K562 (cell line): ENCODE data around the gene TMEM144. TPM values are rescaled to one million over a fixed set of nuclear protein-coding genes. Genes with fewer than 3 reads are reported as not detected.

Experiments used
- CREB1 ChIP-seq, 2 experiments: sonication (generic) in 1 of 2; formaldehyde crosslinking in 1 of 2; IDR thresholded peaks; 2 replicates each; pipeline versions ENCODE4 v1.6.1 to v1.8.0; 2012 to 2022; ENCODE audit warnings: inconsistent platforms in 1 of 2, mild to moderate bottlenecking in 1 of 2, missing genetic modification reagents in 1 of 2, moderate library complexity in 1 of 2
- DDX20 ChIP-seq: fragments of 450-650 bp; IDR thresholded peaks from 2 replicates; pipeline ENCODE4 v1.6.1; 2016; ENCODE audit warnings: missing genetic modification characterization, low read depth, mild to moderate bottlenecking, missing compliant biosample characterization, moderate library complexity
- E2F8 ChIP-seq: fragments of 450-650 bp; IDR thresholded peaks from 2 replicates; pipeline ENCODE4 v1.7.1; 2018; ENCODE audit warnings: mild to moderate bottlenecking, low read depth; ENCODE audit not compliant: partially characterized antibody
- ELF2 ChIP-seq: fragments of 250-450 bp; sonication (Bioruptor Pico); IDR thresholded peaks from 2 replicates; pipeline ENCODE4 v1.5.0; 2021; ENCODE audit warnings: mild to moderate bottlenecking
- HDGF ChIP-seq: fragments of 450-650 bp; IDR thresholded peaks from 2 replicates; pipeline ENCODE4 v1.6.1; 2016
- IFI16 ChIP-seq: fragments of 250-450 bp; sonication (Bioruptor Pico); IDR thresholded peaks from 2 replicates; pipeline ENCODE4 v2.1.2; 2022; ENCODE audit warnings: mild to moderate bottlenecking, inconsistent platforms
- KLF6 ChIP-seq: fragments of 250-450 bp; sonication (Bioruptor Pico); IDR thresholded peaks from 2 replicates; pipeline ENCODE4 v1.4.0; 2020; ENCODE audit warnings: mild to moderate bottlenecking, moderate library complexity, borderline replicate concordance
- NKRF ChIP-seq: fragments of 450-650 bp; IDR thresholded peaks from 2 replicates; pipeline ENCODE4 v1.6.1; 2016; ENCODE audit warnings: borderline replicate concordance
- PRMT5 ChIP-seq: sonication (generic); formaldehyde crosslinking; IDR thresholded peaks from 2 replicates; pipeline ENCODE4 v1.5.0; 2020; ENCODE audit warnings: missing genetic modification reagents
- PYGO2 ChIP-seq: fragments of 450-650 bp; IDR thresholded peaks from 2 replicates; pipeline ENCODE4 v1.6.1; 2016; ENCODE audit warnings: mild to moderate bottlenecking, missing genetic modification characterization, moderate library complexity, missing compliant biosample characterization
- RFX1 ChIP-seq: fragments of 450-650 bp; IDR thresholded peaks from 2 replicates; pipeline ENCODE4 v1.6.1; 2016; ENCODE audit warnings: mild to moderate bottlenecking, moderate library complexity
- TCF7 ChIP-seq: sonication (generic); IDR thresholded peaks from 2 replicates; pipeline ENCODE4 v1.6.1; 2016; ENCODE audit warnings: antibody characterized with exemption, borderline replicate concordance
- TFAM ChIP-seq: fragments of 250-450 bp; sonication (Bioruptor Pico); conservative IDR thresholded peaks from 2 replicates; pipeline ENCODE4 v1.5.0; 2021; ENCODE audit warnings: mild to moderate bottlenecking, moderate library complexity
- TFE3 ChIP-seq: fragments of 450-650 bp; formaldehyde crosslinking; IDR thresholded peaks from 2 replicates; pipeline ENCODE4 v1.4.0; 2020; ENCODE audit warnings: mild to moderate bottlenecking, mixed read lengths
- TRIM25 ChIP-seq: fragments of 450-650 bp; IDR thresholded peaks from 2 replicates; pipeline ENCODE4 v1.7.0; 2016; ENCODE audit warnings: borderline replicate concordance
- ZNF449 ChIP-seq: fragments of 250-450 bp; sonication (Bioruptor Pico); IDR thresholded peaks from 2 replicates; pipeline ENCODE4 v1.8.0; 2022; ENCODE audit warnings: moderate library complexity, mild to moderate bottlenecking, inconsistent platforms
- ZNF764 ChIP-seq: fragments of 250-450 bp; sonication (Bioruptor Pico); IDR thresholded peaks from 2 replicates; pipeline ENCODE4 v1.4.0; 2020; ENCODE audit warnings: low read depth, mild to moderate bottlenecking, moderate library complexity
- polyA plus RNA-seq, 8 experiments: library from polyadenylated mRNA; depleted of rRNA in 4 of 8; stranded (reverse) in 5 of 8; unstranded in 3 of 8; fragments of >200 nt; fragmentation: Nextera tagmentation in 2 of 8; fragmentation: Illumina TruSeq in 1 of 8; extraction: Ambion mirVana in 2 of 8; extraction: Trizol in 1 of 8; gene quantifications; 2 replicates each; pipeline versions ENCODE4 v1.2.1 to v1.2.3, GENCODE V29; 2011 to 2014; ENCODE audit warnings: inconsistent platforms in 1 of 8, missing spikeins in 1 of 8
- total RNA-seq, 7 experiments: library from RNA; depleted of rRNA in 6 of 7; stranded (reverse); fragments of >200 nt in 6 of 7; fragmentation: Illumina TruSeq in 2 of 7; extraction: Trizol in 2 of 7; gene quantifications; 2 replicates each; pipeline versions ENCODE4 v1.2.1 to v1.2.3, GENCODE V29; 2011 to 2021; ENCODE audit warnings: low replicate concordance in 1 of 7

Gene TMEM144
- total and polyA plus RNA-seq, 9 of the 15 experiments (the other 6 are each of a cell fraction or from before 2014, with no cell fraction given), result 4.0 to 12.0 (median 6.1) TPM

- TF ChIP-seq ZNF449, result no peak
- TF ChIP-seq CREB1 (IDR thresholded peaks at IDR 0.05), result peak; percentile 11; the same call in 1 of the 2 replicates
- TF ChIP-seq CREB1 (CRISPR knock-in tag; IDR thresholded peaks at IDR 0.05), result no peak
- TF ChIP-seq TCF7, result no peak
- no peak for TF ChIP-seq KLF6 (CRISPR knock-in tag)
- no peak for TF ChIP-seq ZNF764 (CRISPR knock-in tag)
- TF ChIP-seq E2F8, result no peak
- TF ChIP-seq PYGO2 (tag), result no peak
- 0 out of 2 replicates have a peak, but pooled peaks have one; percentile 51 for TF ChIP-seq TRIM25
- TF ChIP-seq IFI16 (CRISPR knock-in tag), result no peak
- TF ChIP-seq ELF2 (CRISPR knock-in tag), result no peak
- no peak for TF ChIP-seq TFE3 (CRISPR knock-in tag)
- TF ChIP-seq DDX20 (tag), result no peak
- no peak for TF ChIP-seq RFX1
- TF ChIP-seq TFAM, result no peak
- no peak for TF ChIP-seq HDGF
- no peak for TF ChIP-seq PRMT5 (CRISPR knock-in tag)
- no peak for TF ChIP-seq NKRF
These were observed at the start of gene TMEM144 (continued) for GRCh38 chr4:158209825-158210807.
